EH (cell line): ENCODE data around the gene RHOU.

ENCODE experiments used
- DNase-seq: peaks from one replicate; pipeline ENCODE4 v3.0.0-alpha.2; 2015; ENCODE audit warnings: low read depth

Gene RHOU

DNA sequence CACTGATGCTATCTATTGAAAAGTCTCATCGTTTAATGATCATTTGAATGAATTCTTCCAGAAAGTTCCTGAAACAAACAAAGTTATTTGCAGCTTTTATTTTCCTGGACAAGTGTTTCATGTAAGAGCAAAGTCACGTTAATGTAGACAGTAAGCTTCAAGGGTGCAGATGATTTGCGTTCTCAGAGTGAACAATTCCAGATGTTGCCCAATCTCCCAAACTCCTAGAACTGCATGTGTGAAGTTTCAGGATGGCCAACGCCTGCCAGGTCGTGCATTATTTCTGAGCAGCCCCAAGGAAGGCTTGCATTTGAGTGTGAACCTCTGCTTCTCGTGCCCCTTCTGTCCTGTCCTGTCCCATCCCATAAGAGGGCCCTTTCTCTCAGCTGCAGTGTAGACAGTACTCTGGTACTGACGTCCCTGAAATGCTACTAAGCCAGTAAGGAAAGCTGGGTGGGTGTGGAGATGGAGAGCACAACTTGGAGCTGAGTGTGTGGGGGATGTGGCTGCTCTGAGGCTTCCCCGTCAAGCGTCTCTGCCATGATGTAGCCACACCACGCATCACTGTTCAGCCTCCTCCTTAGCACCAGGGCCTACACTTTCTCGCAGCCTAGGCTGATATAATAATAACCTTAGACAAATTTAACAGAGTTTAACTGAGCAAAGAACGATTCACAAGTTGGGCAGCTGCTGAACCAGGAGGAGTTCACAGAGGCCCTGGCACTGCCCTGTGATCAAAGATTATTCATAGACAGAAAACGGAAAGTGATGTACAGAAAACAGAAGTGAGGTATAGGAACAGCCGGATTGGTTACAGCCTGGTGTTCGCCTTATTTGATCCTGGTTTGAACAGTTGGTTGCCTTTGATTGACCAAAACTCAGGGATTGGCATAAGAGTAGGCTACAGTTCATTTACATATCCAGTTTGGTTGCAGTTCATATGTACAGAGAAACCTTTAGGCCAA lies 50.4 kb downstream of the RHOU start:
- DNase-seq: no peak

DNA sequence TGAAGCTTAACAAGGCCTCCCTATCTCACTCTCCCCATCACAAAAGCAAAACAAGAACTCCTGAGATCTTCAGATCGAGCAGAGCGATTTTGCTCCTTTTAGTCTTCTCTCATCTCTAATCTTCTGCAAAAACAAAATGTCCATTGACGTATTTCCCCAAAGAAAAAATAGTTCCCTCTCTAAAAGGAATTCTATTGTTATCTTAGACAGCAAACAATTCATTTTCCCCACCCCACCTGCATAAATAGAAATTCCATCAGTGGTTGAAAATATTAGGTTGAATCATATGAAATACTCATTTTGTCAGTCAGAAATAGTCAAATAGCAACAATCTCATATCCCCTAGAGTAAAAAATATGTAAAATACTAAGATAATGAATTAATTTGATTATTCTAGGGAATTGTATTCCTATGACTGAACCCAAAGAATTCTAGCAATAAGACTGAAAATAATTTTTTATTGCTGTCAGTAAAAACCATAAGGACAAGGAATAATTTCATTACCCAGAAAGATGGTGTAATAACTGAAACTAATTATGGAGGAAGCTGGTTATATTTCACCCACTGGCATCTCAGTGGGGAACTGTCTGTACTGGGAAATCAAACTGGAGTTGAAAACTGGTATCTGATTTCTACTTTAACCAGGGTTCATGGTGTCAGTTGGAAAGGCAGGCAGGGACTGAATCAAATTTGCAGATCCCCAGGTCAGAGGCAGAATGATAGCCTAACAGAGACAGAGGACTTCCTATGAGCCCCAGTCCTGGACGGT lies 51.3 kb downstream of the RHOU start:
- DNase-seq: no peak

DNA sequence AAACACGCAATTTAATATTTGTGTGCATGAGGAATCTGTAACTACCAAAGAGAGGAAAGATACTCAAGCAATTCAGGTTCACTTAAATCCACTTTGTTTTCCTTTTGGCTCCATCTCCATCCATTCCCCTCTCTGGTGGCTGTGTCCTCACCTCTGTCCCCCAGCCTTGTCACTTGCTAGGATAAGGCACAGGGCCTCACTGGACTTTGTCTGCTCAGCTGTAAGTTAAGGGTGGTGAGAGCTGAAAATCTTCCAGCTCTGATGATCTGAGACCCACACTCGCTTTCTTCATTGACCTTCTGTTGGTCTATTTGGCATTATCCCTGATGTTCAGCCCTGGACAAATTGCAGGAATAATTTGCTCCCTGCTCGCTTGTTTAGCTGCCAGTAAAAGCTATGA lies 56.5 kb downstream of the RHOU start:
- no peak for DNase-seq

DNA sequence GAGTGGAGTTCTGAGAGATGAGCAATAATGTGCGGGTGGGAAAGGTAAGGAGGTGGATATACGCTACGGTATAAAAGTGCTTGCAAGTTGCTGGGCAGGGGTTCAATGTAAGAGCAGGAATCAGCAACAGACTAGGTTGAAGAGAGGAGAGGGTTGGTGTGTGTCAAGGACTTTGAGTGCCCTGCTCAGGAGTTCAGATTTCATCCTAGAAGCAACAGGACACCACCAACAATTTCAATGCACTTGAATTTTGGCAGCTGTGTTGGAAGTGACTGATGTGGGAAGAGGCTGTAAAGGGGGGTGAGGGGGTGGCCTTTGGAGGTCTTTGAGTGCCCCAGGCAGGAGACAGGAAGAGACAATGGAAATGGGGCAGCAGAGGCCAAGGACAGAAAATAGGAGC lies 57.3 kb downstream of the RHOU start:
- no peak for DNase-seq

DNA sequence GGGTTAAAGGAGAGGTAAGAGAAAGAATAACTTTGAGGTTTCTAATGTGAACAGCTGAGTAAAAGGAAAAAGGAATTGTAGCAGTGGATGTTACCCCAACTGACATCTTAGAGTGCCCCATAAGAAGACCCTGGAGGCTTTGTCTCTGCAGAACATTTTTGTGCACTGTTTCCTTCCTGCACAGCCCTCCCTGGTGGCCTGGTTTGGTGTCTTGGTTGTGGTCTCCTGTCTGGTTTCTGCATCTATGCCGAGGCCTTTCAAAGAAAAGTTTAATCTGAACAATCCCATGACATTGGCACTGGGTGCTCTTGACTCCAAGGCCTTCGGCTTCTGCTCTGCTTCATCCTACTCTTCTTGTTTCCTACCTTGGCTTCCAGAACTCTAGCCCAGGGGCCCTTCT lies 57.8 kb downstream of the RHOU start:
- no peak for DNase-seq

DNA sequence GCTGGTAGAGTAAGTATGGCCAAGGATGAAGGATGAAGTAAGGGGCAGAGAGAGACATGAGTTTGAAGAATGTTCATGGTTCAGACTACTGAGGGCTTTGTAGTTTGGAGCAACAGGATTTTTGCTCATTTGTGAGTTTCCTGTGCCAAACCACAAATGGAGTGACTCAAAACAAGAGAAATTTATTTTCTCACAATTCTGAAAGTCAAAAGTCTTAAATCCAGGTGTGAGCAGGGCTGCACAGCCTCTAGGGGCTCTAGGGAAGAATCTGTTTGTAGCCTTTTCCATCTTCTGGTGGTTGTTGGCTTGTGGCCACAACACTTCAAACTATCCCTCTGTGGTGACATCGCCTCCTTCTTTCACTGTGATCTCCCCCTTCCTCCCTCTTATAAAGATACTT lies 58.9 kb downstream of the RHOU start:
- no peak for DNase-seq

DNA sequence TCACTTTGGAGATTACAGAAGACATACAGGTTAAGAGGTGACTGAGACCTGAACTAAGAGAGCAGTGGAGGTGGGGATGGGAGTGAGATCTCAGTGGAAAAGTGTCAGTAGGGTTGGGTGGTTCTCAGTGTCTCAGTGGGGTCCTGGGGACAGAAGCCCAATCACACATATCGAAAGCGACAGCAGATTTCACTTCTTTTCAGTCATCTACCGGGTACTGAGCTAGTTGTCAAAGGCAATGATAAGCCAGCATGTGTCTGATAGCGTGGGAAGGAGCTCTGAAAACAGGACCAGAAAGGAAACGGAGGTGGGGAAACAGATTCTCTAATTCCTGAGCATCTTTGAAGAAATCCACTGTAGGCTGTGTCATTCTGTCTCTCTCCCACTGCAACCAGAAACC lies 59.5 kb downstream of the RHOU start:
- no peak for DNase-seq

DNA sequence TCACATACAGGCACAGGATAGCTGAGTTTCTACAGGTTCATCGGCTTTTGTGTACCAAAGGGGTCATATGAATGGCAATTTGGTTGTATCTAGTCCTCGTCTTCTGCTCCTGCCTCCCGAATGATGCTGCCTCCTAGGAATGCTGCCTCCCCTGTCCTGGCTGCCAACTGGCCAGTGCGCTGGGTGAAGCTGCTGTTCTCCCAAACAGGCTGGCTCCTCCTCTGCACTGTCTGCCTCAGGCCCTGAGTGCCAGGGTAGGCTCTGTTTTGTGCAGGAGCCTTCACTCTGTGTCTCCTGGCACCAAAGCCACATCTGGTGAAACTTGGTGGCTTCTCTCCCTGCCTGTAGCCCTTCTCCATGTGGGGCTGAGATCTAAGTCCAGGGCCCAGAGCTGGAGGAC lies 60.3 kb downstream of the RHOU start:
- no peak for DNase-seq
